NCI-H2196 treated with DMSO at 0.1 percent for 48 hours (cell line): ENCODE results near the gene SLC25A19.

ENCODE experiments used
- DNase-seq: peaks from one replicate; lab custom pipeline; 2025; ENCODE audit not compliant: unreplicated experiment; lab: John Stamatoyannopoulos, UW

The SLC25A19 gene

GRCh38 chr17:75241996-75242460 is 47.2 kb downstream of the SLC25A19 start:
- DNase-seq: no peak

GRCh38 chr17:75241502-75241901 is 47.7 kb downstream of the SLC25A19 start:
- DNase-seq: no peak

GRCh38 chr17:75241143-75241430 is 48.1 kb downstream of the SLC25A19 start:
- no peak for DNase-seq

- DNase-seq: peak; percentile 66
Measured at GRCh38 chr17:75240394-75241142, 48.7 kb downstream of the SLC25A19 start.

GRCh38 chr17:75239778-75240393 is 49.3 kb downstream of the SLC25A19 start:
- no peak for DNase-seq

GRCh38 chr17:75239214-75239613 is 50.0 kb downstream of the SLC25A19 start:
- DNase-seq: no peak

GRCh38 chr17:75238684-75239191 is 50.5 kb downstream of the SLC25A19 start:
- peak; percentile 59 for DNase-seq

GRCh38 chr17:75238020-75238580 is 51.1 kb downstream of the SLC25A19 start:
- no peak for DNase-seq

GRCh38 chr17:75237100-75238014 is 51.9 kb downstream of the SLC25A19 start:
- DNase-seq: no peak

GRCh38 chr17:75232786-75233185 is 56.4 kb downstream of the SLC25A19 start:
- no peak for DNase-seq

- DNase-seq: no peak
Measured at GRCh38 chr17:75231741-75232464, 57.3 kb downstream of the SLC25A19 start.

GRCh38 chr17:75231071-75231470 is 58.2 kb downstream of the SLC25A19 start:
- no peak for DNase-seq

- no peak for DNase-seq
Measured at GRCh38 chr17:75228847-75229246, 60.4 kb downstream of the SLC25A19 start.

GRCh38 chr17:75228305-75228704 is 60.9 kb downstream of the SLC25A19 start:
- DNase-seq: no peak

GRCh38 chr17:75227729-75228128 is 61.5 kb downstream of the SLC25A19 start:
- DNase-seq: no peak

GRCh38 chr17:75225016-75225415 is 64.2 kb downstream of the SLC25A19 start:
- no peak for DNase-seq
